Suprapubic skin (tissue), 3 donors: ENCODE measurements around the gene MLPH.

Experiments
- CTCF ChIP-seq, 2 donors: fragments of 200-600 bp in 1 of 2; fragments of 450-650 bp in 1 of 2; sonication (generic) in 1 of 2; IDR thresholded peaks; one replicate each; pipeline ENCODE4 v1.5.1; 2016 to 2019; ENCODE audit warnings: antibody characterized with exemption in 2 of 2, mild to moderate bottlenecking in 1 of 2, moderate library complexity in 1 of 2
- POLR2A ChIP-seq, 2 donors: fragments of 450-650 bp; IDR thresholded peaks; one replicate each; pipeline ENCODE4 v1.6.1; 2017; ENCODE audit warnings: antibody characterized with exemption in 2 of 2, mild to moderate bottlenecking in 2 of 2, moderate library complexity in 2 of 2

DNA sequence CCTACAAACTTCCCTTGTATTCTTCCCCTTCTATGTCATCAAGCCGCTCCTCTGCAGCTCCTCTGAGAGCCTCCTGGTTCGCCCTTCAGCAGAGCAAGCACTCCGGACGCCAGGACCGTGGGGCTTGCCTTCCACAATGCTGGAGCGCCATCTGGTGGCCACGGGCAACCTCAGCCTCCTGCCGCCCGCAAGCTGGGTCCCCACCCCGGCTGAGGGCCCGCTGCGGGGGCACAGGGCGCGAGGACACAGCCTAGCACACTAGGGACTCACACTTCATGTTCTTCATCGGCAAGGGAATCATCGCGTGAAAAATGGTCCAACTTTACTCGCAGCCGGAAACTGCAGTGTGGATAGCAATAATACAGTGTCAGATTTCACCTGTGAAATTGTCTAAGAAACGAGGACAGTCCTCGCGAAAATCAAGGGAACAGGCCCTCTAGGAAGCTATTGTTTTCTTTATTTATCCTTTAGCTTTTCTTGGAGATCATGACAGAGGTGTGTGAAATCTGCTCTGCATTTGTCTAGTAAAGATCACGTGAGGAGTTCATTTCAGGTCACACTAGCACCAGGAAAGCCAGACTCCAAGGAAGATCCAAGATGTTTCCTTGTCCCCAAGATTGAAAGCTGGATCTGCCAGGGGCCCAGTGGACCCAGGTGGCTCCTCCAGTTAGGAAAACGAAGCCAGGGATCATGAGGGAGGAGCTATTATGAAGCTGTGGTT lies 85.1 kb downstream of the MLPH start:
- TF ChIP-seq CTCF (IDR thresholded peaks at IDR 0.05) (peak; percentile 93 to 97), POLR2A (IDR thresholded peaks at IDR 0.05) (no peak)
